ENCODE results near the gene STX11. TPM values are rescaled to one million over a fixed set of nuclear protein-coding genes. Genes with fewer than 3 reads are reported as not detected.

STX11 gene
- polyA plus RNA-seq, 2 of the 4 experiments (the other 2 are of a cell fraction), result 0.36 to 0.78 TPM

DNA sequence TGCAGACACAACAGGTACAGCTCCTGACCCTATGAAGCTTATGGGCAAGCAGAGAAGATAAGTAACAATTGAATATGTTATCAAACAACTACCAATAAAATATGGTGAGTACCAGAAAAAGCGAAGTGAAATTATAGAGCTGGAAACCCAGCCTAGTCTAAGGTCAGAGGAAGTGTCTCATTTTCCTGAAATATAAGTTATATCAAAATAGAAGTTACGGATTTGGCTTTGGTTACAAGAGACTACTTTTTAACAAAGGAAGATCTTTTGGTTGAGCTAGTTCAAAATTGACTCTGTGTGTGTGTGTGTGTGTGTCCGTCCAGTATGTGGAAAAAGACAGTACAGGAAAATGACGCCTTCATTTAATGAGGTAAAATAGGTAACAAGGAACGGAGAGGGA is 8.9 kb downstream of the STX11 start:
- DNase-seq (ENCODE audit: low read depth in 1 of 2, low spot score in 1 of 2), result no peak
- ChIA-PET POLR2A (no interaction called here), CTCF (no interaction called here)
- H3K27ac ChIP-seq, result peak overlapping the region in 1 of 2 experiments; percentile 67; a peak in 1 of 6 replicates
- FAIRE-seq, result no peak
- no peak overlapping the region for H3K4me2 ChIP-seq
- H3K9me3 ChIP-seq, result no peaks in the 10 kb centered on the region
- H3K4me3 ChIP-seq, result no peak overlapping the region
- H3K4me1 ChIP-seq, result peaks cover 19% of the 10 kb centered on the region
- ATAC-seq, result no peak
- 95% methylated on average over 5 of the region's 5 CpGs for WGBS (ENCODE audit: missing lambda C conversion rate)
- TF ChIP-seq, protein P1, sequence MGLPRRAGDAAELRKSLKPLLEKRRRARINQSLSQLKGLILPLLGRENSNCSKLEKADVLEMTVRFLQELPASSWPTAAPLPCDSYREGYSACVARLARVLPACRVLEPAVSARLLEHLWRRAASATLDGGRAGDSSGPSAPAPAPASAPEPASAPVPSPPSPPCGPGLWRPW (IDR thresholded peaks at IDR 0.05), result no peak

DNA sequence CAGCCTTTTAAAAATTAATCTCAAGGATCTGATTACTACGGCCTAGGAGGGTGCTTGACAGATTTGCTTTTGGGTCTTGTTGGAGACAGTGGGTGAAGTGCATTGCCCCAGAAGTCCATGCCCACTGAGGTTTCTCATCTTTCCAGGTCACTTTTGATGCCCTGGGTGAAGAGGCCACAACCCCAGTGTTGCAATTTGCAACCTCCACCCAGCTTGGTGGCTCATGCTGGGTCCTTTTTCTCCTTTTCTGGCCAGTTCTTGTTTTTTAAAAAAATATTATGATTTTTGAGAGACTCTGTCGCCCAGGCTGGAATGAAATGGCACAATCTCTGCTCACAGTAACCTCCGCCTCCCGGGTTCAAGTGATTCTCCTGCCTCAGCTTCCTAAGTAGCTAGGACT is 9.4 kb downstream of the STX11 start:
- Histone ChIP-seq H3K9me3 (no peaks in the 10 kb centered on the region), H3K4me1 (peaks cover 19% of the 10 kb centered on the region), H3K4me2 (no peak overlapping the region), H3K27ac (no peak overlapping the region), H3K4me3 (no peak overlapping the region)
- DNase-seq (ENCODE audit: low read depth in 1 of 2, low spot score in 1 of 2) (no peak), FAIRE-seq (no peak), ATAC-seq (no peak)
- ChIA-PET POLR2A (no interaction called here), CTCF (no interaction called here)
- TF ChIP-seq TP53 (CRISPR knock-in tag; IDR thresholded peaks at IDR 0.05) (no peak), POLR2AphosphoS2 (conservative IDR thresholded peaks at IDR 0.05; ENCODE audit: low read length) (no peak), NPAS2 (CRISPR knock-in tag; IDR thresholded peaks at IDR 0.05; ENCODE audit: borderline replicate concordance) (no peak), EHF (CRISPR knock-in tag; IDR thresholded peaks at IDR 0.05) (no peak), NR3C1 (IDR thresholded peaks at IDR 0.05) (no peak), ZNF302 (CRISPR knock-in tag; IDR thresholded peaks at IDR 0.05) (no peak), ZSCAN20 (CRISPR knock-in tag; IDR thresholded peaks at IDR 0.05) (no peak), FOSL2 (IDR thresholded peaks at IDR 0.05) (no peak), FOSL2 (CRISPR knock-in tag; IDR thresholded peaks at IDR 0.05) (no peak), NFE2L2 (conservative IDR thresholded peaks at IDR 0.05; ENCODE audit: low read length) (no peak)
- TF ChIP-seq, protein P2, sequence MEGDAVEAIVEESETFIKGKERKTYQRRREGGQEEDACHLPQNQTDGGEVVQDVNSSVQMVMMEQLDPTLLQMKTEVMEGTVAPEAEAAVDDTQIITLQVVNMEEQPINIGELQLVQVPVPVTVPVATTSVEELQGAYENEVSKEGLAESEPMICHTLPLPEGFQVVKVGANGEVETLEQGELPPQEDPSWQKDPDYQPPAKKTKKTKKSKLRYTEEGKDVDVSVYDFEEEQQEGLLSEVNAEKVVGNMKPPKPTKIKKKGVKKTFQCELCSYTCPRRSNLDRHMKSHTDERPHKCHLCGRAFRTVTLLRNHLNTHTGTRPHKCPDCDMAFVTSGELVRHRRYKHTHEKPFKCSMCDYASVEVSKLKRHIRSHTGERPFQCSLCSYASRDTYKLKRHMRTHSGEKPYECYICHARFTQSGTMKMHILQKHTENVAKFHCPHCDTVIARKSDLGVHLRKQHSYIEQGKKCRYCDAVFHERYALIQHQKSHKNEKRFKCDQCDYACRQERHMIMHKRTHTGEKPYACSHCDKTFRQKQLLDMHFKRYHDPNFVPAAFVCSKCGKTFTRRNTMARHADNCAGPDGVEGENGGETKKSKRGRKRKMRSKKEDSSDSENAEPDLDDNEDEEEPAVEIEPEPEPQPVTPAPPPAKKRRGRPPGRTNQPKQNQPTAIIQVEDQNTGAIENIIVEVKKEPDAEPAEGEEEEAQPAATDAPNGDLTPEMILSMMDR (IDR thresholded peaks at IDR 0.05), result no peak
- TF ChIP-seq, protein P3, sequence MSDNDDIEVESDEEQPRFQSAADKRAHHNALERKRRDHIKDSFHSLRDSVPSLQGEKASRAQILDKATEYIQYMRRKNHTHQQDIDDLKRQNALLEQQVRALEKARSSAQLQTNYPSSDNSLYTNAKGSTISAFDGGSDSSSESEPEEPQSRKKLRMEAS (IDR thresholded peaks at IDR 0.05), result no peak
- WGBS (ENCODE audit: missing lambda C conversion rate), result 91% methylated on average over 4 of the region's 4 CpGs

DNA sequence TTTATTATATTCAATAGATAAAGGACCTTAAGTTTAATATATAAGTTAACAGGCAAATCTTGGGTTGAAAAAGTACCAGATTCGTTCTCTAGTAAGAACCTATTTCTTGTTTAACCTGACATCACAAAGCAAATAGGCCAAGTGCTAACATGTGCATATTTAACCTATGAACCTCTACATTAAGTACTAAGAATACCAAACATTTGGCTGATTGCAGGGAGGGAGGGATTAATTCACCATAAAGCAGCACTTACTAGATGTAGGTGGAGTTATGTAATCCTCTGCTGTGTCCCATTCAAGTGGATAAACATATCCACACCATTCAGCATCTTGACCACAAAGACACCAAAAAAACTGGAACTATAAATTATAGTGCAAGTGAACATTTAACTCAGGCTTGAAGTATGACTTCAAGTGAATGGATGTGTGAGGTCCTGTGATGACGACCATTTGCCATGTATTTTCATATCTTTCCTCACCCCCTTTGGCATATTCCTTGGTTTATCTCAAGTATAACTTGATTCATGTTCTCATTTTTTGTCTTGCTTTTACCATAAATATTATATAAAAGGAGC is 10.2 kb downstream of the STX11 start:
- DNase-seq (ENCODE audit: low read depth in 1 of 2, low spot score in 1 of 2), result no peak
- Histone ChIP-seq H3K9me3 (no peaks in the 10 kb centered on the region), H3K4me1 (peaks cover 19% of the 10 kb centered on the region), H3K27ac (no peak overlapping the region), H3K4me2 (no peak overlapping the region), H3K4me3 (no peak overlapping the region)
- WGBS (ENCODE audit: missing lambda C conversion rate), result 51% methylated on average over 2 of the region's 2 CpGs
- ChIA-PET POLR2A (no interaction called here), CTCF (interaction anchor here (2.2 kb wide), 1 partner anchor 14 kb away, joined by 4 read pairs; no protein-coding TSS in a partner anchor)
- no peak for ATAC-seq
- TF ChIP-seq HOXB5 (CRISPR knock-in tag; IDR thresholded peaks at IDR 0.05) (no peak), TFCP2L1 (CRISPR knock-in tag; IDR thresholded peaks at IDR 0.05) (no peak), KDM5A (IDR thresholded peaks at IDR 0.05) (no peak), NFE2L2 (conservative IDR thresholded peaks at IDR 0.05; ENCODE audit: low read length) (no peak), HOXA7 (CRISPR knock-in tag; IDR thresholded peaks at IDR 0.05) (no peak), SREBF2 (IDR thresholded peaks at IDR 0.05) (no peak), KDM1A (IDR thresholded peaks at IDR 0.05; ENCODE audit: low read depth) (no peak), EP300 (IDR thresholded peaks at IDR 0.05) (no peak), RNF2 (IDR thresholded peaks at IDR 0.05; ENCODE audit: borderline replicate concordance, low read depth) (no peak), EHMT2 (IDR thresholded peaks at IDR 0.05; ENCODE audit: low read depth) (no peak)
- TF ChIP-seq, protein P3 (IDR thresholded peaks at IDR 0.05), result no peak
- TF ChIP-seq, protein P4, sequence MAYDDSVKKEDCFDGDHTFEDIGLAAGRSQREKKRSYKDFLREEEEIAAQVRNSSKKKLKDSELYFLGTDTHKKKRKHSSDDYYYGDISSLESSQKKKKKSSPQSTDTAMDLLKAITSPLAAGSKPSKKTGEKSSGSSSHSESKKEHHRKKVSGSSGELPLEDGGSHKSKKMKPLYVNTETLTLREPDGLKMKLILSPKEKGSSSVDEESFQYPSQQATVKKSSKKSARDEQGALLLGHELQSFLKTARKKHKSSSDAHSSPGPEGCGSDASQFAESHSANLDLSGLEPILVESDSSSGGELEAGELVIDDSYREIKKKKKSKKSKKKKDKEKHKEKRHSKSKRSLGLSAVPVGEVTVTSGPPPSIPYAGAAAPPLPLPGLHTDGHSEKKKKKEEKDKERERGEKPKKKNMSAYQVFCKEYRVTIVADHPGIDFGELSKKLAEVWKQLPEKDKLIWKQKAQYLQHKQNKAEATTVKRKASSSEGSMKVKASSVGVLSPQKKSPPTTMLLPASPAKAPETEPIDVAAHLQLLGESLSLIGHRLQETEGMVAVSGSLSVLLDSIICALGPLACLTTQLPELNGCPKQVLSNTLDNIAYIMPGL (CRISPR knock-in tag; IDR thresholded peaks at IDR 0.05; ENCODE audit: borderline replicate concordance), result no peak
- TF ChIP-seq, protein P5, sequence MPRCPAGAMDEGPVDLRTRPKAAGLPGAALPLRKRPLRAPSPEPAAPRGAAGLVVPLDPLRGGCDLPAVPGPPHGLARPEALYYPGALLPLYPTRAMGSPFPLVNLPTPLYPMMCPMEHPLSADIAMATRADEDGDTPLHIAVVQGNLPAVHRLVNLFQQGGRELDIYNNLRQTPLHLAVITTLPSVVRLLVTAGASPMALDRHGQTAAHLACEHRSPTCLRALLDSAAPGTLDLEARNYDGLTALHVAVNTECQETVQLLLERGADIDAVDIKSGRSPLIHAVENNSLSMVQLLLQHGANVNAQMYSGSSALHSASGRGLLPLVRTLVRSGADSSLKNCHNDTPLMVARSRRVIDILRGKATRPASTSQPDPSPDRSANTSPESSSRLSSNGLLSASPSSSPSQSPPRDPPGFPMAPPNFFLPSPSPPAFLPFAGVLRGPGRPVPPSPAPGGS (IDR thresholded peaks at IDR 0.05), result no peak
- no peak for FAIRE-seq

Data from A549 (cell line).